Sigmoid colon (tissue), 7 donors: ENCODE results near the gene CCDC83. TPM values are rescaled to one million over a fixed set of nuclear protein-coding genes. Genes with fewer than 3 reads are reported as not detected.

ENCODE experiments used
- DNase-seq: peaks from one replicate; pipeline ENCODE4 v3.0.0-alpha.2; 2019
- H3K27ac ChIP-seq, 4 donors: fragments of 200-600 bp; sonication (generic); one replicate each; pipeline ENCODE4 v1.5.1; 2016 to 2019; ENCODE audit warnings: mild to moderate bottlenecking in 1 of 4
- H3K27me3 ChIP-seq, 3 donors: fragments of 200-600 bp; sonication (generic); one replicate each; pipeline ENCODE4 v1.5.1; 2019; ENCODE audit warnings: mild to moderate bottlenecking in 1 of 3
- H3K36me3 ChIP-seq, 4 donors: fragments of 200-600 bp; sonication (generic); one replicate each; pipeline ENCODE4 v1.5.1; 2016 to 2019
- H3K4me1 ChIP-seq, 4 donors: fragments of 200-600 bp; sonication (generic); one replicate each; pipeline ENCODE4 v1.5.1; 2017 to 2019
- H3K4me3 ChIP-seq, 4 donors: fragments of 200-600 bp; sonication (generic); one replicate each; pipeline ENCODE4 v1.5.1; 2017 to 2019; ENCODE audit warnings: mild to moderate bottlenecking in 2 of 4, moderate library complexity in 1 of 4
- H3K9me3 ChIP-seq, 4 donors: fragments of 200-600 bp in 3 of 4; sonication (generic) in 3 of 4; one replicate each; pipeline versions ENCODE4 v1.5.1 to v1.6.1; 2013 to 2019
- EP300 ChIP-seq, 4 donors: sonication (generic); formaldehyde crosslinking; IDR thresholded peaks; one replicate each; pipeline ENCODE4 v1.6.1; 2017; ENCODE audit warnings: antibody characterized with exemption in 4 of 4
- POLR2A ChIP-seq, 2 donors: fragments of 450-650 bp; IDR thresholded peaks; one replicate each; pipeline ENCODE4 v1.6.1; 2016; ENCODE audit warnings: antibody characterized with exemption in 2 of 2, mild to moderate bottlenecking in 2 of 2, moderate library complexity in 2 of 2
- POLR2AphosphoS5 ChIP-seq, 4 donors: sonication (generic); formaldehyde crosslinking; IDR thresholded peaks; one replicate each; pipeline ENCODE4 v1.6.1; 2017; ENCODE audit warnings: antibody characterized with exemption in 4 of 4
- WGBS, 2 donors: extraction: QIAGEN DNeasy Blood & Tissue Kit; methylation state at CpG; one replicate each; pipeline ENCODE4 v1.1.7; 2013; 5-methylcytosine and 5-hydroxymethylcytosine counted together
- intact Hi-C: fragments of 100-400 bp; cut with DNase I; formaldehyde crosslinking; loops from one replicate; pipeline ENCODE4 v1.15.1; 2023
- polyA plus RNA-seq, 3 donors: library from polyadenylated mRNA; stranded (reverse); fragments of 200-250 nt; gene quantifications; one replicate each; pipeline ENCODE4 v1.2.3, GENCODE V29; 2013
- total RNA-seq, 4 donors: library from RNA; depleted of rRNA; stranded (reverse); fragments of >200 nt; gene quantifications; one replicate each; pipeline ENCODE4 v1.1.0, GENCODE V29; 2016
- TF ChIP-seq, protein P1 (sequence below), 4 experiments: fragments of 450-650 bp in 3 of 4; fragments of 200-600 bp in 1 of 4; IDR thresholded peaks; one replicate each; pipeline ENCODE4 v1.5.1; 2016 to 2019; ENCODE audit warnings: antibody characterized with exemption in 4 of 4, mild to moderate bottlenecking in 3 of 4, moderate library complexity in 2 of 4
- donor health status: healthy with polysubstance abuse.
- donor health status: Bipolar disorder and iron deficiency.
- donor health status: healthy.

The CCDC83 gene
- total and polyA plus RNA-seq, 7 donors: not detected

DNA sequence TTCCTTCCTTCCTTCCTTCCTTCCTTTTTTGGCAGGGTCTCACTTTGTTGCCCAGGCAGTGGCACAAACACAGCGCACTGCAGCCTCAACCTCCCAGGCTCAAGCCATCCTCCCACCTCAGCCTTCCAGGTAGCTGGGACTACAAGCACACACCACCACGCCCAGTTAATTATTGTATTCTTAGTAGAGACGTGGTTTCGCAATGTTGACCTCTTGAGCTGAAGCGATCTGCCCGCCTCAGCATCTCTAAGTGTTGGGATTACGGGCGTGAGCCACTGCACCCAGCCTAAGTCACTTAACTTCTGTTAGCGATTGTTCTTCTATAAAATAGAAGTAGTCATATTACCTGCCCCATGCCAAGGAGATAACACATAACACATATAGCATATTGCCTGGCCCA lies 41.5 kb upstream of the CCDC83 start:
- H3K4me3 ChIP-seq: no peak overlapping the region
- no peak overlapping the region for H3K27ac ChIP-seq
- no peaks in the 10 kb centered on the region for H3K9me3 ChIP-seq
- intact Hi-C loops: no loop called here
- H3K36me3 ChIP-seq: no peaks in the 10 kb centered on the region
- no peak for TF ChIP-seq POLR2AphosphoS5 (IDR thresholded peaks at IDR 0.05)
- no peak for TF ChIP-seq EP300 (IDR thresholded peaks at IDR 0.05)
- TF ChIP-seq, protein P1, sequence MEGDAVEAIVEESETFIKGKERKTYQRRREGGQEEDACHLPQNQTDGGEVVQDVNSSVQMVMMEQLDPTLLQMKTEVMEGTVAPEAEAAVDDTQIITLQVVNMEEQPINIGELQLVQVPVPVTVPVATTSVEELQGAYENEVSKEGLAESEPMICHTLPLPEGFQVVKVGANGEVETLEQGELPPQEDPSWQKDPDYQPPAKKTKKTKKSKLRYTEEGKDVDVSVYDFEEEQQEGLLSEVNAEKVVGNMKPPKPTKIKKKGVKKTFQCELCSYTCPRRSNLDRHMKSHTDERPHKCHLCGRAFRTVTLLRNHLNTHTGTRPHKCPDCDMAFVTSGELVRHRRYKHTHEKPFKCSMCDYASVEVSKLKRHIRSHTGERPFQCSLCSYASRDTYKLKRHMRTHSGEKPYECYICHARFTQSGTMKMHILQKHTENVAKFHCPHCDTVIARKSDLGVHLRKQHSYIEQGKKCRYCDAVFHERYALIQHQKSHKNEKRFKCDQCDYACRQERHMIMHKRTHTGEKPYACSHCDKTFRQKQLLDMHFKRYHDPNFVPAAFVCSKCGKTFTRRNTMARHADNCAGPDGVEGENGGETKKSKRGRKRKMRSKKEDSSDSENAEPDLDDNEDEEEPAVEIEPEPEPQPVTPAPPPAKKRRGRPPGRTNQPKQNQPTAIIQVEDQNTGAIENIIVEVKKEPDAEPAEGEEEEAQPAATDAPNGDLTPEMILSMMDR (IDR thresholded peaks at IDR 0.05): no peak
- TF ChIP-seq POLR2A (IDR thresholded peaks at IDR 0.05): no peak
- peaks cover 0 to 16% (median 7%) of the 10 kb centered on the region in 4 donors for H3K4me1 ChIP-seq
- no peaks in the 10 kb centered on the region for H3K27me3 ChIP-seq
- WGBS, 2 donors: 25 to 75% methylated on average over 9 of the region's 9 CpGs
- DNase-seq: no peak

DNA sequence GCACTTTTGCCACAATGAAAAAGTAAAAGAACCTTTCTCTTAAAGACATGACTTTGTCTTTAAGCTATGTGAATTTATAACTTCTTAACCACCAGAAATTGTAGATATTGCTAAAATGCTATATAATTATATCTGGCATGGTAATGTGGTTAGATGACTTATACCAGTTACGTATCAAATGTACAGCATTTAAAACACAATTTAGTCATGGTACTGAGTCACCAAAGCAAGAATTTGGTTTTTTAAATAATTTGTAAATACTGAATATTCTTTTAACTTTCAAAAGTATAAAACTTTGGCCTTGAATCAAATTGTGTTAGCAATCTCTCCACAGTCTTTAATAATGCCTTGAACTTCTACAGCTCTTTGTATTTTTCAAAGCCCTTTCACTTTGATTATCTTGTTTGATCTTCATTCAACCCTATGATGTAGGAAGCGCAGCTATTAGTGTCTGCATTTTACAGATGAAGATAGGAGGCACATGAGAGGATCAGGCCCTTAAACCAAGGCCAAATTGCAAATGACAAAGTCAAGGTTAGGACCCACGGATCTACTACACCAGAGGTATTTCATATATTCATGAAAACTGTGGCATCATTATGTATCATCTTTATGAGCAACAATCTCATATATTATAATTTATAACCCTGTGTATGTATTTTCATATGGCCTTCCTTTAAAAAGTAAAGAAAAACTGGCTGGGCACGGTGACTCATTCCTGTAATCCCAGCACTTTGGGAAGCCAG lies 39.8 kb upstream of the CCDC83 start:
- TF ChIP-seq POLR2AphosphoS5 (IDR thresholded peaks at IDR 0.05): no peak
- TF ChIP-seq POLR2A (IDR thresholded peaks at IDR 0.05): no peak
- no peak for TF ChIP-seq EP300 (IDR thresholded peaks at IDR 0.05)
- TF ChIP-seq, protein P1 (IDR thresholded peaks at IDR 0.05): no peak
- 67 to 68% methylated on average over 4 of the region's 4 CpGs for WGBS, 2 donors
- Histone ChIP-seq H3K4me3 (no peak overlapping the region), H3K27ac (no peak overlapping the region), H3K9me3 (no peaks in the 10 kb centered on the region), H3K27me3 (no peaks in the 10 kb centered on the region), H3K36me3 (no peaks in the 10 kb centered on the region), H3K4me1 (peaks cover 0 to 12% (median 4%) of the 10 kb centered on the region in 4 donors)
- DNase-seq: no peak
- intact Hi-C loops: no loop called here

DNA sequence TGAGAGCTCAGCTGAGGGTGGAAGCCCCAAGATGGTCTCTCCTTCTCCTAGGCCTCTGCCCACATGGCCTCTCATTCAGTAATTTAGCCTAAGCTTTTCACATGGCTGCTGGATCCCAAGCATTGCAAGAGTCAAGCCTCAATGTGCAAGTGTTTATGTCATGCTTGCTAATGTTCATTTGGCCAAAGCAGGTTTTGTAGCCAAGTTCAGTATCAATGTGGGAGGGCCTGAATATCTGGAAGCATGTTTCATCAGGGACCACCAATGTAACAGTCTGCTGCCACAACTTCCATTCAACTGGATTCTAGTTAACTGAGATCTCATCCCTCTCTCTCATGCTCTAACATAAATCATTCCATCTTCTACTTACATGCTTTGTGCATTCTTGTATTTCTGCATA lies 35.7 kb upstream of the CCDC83 start:
- no peak for TF ChIP-seq POLR2A (IDR thresholded peaks at IDR 0.05)
- TF ChIP-seq POLR2AphosphoS5 (IDR thresholded peaks at IDR 0.05): no peak
- TF ChIP-seq, protein P1 (IDR thresholded peaks at IDR 0.05): no peak
- no peak for TF ChIP-seq EP300 (IDR thresholded peaks at IDR 0.05)
- Histone ChIP-seq H3K36me3 (no peaks in the 10 kb centered on the region), H3K4me1 (no peaks in the 10 kb centered on the region), H3K9me3 (no peaks in the 10 kb centered on the region), H3K27ac (no peak overlapping the region), H3K4me3 (no peak overlapping the region), H3K27me3 (no peaks in the 10 kb centered on the region)
- DNase-seq: no peak
- intact Hi-C loops: no loop called here

DNA sequence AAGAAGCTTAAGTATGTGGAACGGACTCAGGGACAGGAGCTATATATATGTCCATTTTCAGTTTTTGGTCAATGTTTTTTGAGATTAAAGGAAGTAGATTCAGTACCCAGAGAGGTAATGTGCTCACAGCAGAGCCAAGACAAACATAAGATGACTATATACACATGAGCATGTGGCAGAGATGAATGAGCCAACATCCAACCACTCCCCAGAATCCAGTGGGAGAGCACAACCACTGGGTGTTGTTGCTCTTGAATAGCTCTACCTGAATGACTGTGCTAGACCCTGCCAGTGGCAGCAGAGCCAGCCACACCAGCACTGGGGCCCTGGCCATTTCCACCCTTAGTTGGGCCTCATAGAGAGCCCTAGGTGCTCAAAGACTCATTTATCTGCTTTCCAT lies 33.5 kb upstream of the CCDC83 start:
- 21 to 60% methylated on average over 1 of the region's 1 CpG for WGBS, 2 donors
- H3K27me3 ChIP-seq: no peaks in the 10 kb centered on the region
- no peak for DNase-seq
- no peak overlapping the region for H3K4me3 ChIP-seq
- H3K27ac ChIP-seq: no peak overlapping the region
- H3K36me3 ChIP-seq: no peaks in the 10 kb centered on the region
- H3K9me3 ChIP-seq: no peaks in the 10 kb centered on the region
- intact Hi-C loops: no loop called here
- peaks cover 0 to 11% (median 8%) of the 10 kb centered on the region in 4 donors for H3K4me1 ChIP-seq
- TF ChIP-seq POLR2A (IDR thresholded peaks at IDR 0.05): no peak
- no peak for TF ChIP-seq POLR2AphosphoS5 (IDR thresholded peaks at IDR 0.05)
- no peak for TF ChIP-seq EP300 (IDR thresholded peaks at IDR 0.05)
- TF ChIP-seq, protein P1 (IDR thresholded peaks at IDR 0.05): no peak

DNA sequence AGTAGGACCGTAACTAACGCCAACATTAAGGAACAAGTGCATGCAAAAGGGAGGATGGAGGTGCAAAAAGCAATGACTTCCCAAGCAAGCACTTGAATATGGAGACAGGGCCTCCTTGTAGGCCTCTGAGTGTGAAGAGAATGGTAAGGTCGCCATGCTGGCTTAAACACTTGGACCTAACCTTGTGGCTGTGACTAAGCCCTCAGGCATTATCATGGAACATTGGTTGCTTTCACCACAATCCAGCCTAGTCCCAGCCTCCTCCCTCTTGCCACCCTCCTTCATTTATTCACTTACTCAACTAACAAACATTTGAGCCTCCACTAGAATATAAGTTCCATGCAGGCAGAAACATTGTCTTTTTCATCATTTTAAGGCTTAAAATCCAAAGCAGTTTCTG lies 32.4 kb upstream of the CCDC83 start:
- no peak for DNase-seq
- WGBS, 2 donors: 97 to 99% methylated on average over 3 of the region's 3 CpGs
- H3K4me1 ChIP-seq: peaks cover 0 to 21% (median 19%) of the 10 kb centered on the region in 4 donors
- TF ChIP-seq EP300 (IDR thresholded peaks at IDR 0.05) (no peak), POLR2AphosphoS5 (IDR thresholded peaks at IDR 0.05) (no peak), POLR2A (IDR thresholded peaks at IDR 0.05) (no peak)
- TF ChIP-seq, protein P1 (IDR thresholded peaks at IDR 0.05): no peak
- no peaks in the 10 kb centered on the region for H3K9me3 ChIP-seq
- no peak overlapping the region for H3K27ac ChIP-seq
- intact Hi-C loops: no loop called here
- H3K36me3 ChIP-seq: no peaks in the 10 kb centered on the region
- H3K4me3 ChIP-seq: no peak overlapping the region
- H3K27me3 ChIP-seq: no peaks in the 10 kb centered on the region
